ENCODE measurements around the gene CREBBP.

The CREBBP gene

DNA sequence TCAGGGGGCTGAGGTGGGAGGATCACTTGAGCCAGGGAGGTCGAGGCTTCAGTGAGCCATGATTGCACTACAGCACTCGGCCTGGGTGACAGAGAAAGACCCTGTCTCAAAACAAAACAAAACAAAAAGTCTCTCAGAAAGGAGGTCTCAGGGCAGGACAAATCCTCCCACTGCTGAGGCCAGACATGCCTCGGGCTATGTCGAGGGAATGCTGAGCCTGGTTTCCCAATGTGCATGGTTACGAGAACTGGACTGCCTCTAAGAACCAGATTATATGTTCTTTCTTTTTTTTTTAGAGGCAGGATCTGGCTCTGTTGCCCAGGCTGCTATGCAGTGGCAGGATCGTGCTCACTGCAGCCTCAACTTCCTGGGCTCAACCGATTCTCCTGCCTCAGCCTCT is 190.8 kb downstream of the CREBBP start:
- H3K23ac ChIP-seq (ENCODE audit: low read length), result no peak overlapping the region
- H3K4me1 ChIP-seq (ENCODE audit: control insufficient read depth in 1 of 2, insufficient read depth in 2 of 2, low read length in 2 of 2), result peaks cover 4 to 7% of the 10 kb centered on the region in 2 experiments
- H3K36me3 ChIP-seq (ENCODE audit: control insufficient read depth in 1 of 2, insufficient read depth in 2 of 2, low read length in 2 of 2), result peaks cover 24 to 26% of the 10 kb centered on the region in 2 experiments
- DNase-seq, result peak; percentile 52 to 71
- no peaks in the 10 kb centered on the region for H3K79me2 ChIP-seq (ENCODE audit: control insufficient read depth, insufficient read depth, low read length, poor library complexity)
- no peak overlapping the region for H4K91ac ChIP-seq (ENCODE audit: low read depth, low read length)
- H3K18ac ChIP-seq (ENCODE audit: low read length), result peak overlapping the region; percentile 32
- H3K9me3 ChIP-seq (ENCODE audit: insufficient read depth, low read depth, low read length), result no peaks in the 10 kb centered on the region
- H3K27me3 ChIP-seq (ENCODE audit: insufficient read depth, low read length), result no peaks in the 10 kb centered on the region
- H3K9ac ChIP-seq (ENCODE audit: low read length), result no peak overlapping the region
- no peak overlapping the region for H2BK5ac ChIP-seq (ENCODE audit: low read depth, low read length, poor library complexity)
- H3K4me2 ChIP-seq (ENCODE audit: low read length), result no peak overlapping the region
- H3K79me1 ChIP-seq (ENCODE audit: low read length), result no peaks in the 10 kb centered on the region
- peak overlapping the region; percentile 21 for H3K27ac ChIP-seq (ENCODE audit: low read depth, low read length)
- no peak overlapping the region for H3K14ac ChIP-seq (ENCODE audit: low read length)
- no peak overlapping the region for H3K4ac ChIP-seq (ENCODE audit: low read depth, low read length)
- no peak overlapping the region for H4K12ac ChIP-seq (ENCODE audit: low read depth, low read length)
- H3K4me3 ChIP-seq (ENCODE audit: low read depth, low read length), result no peak overlapping the region
- no peak overlapping the region for H2BK120ac ChIP-seq (ENCODE audit: insufficient read depth, low read length, poor library complexity)
- no peak overlapping the region for H2AK5ac ChIP-seq (ENCODE audit: low read length)
- WGBS (ENCODE audit: extremely low coverage, insufficient coverage, insufficient read length), result no CpG with 5 or more reads among the region's 7 CpGs
- H4K8ac ChIP-seq (ENCODE audit: low read depth, low read length), result peak overlapping the region; percentile 47
- H2AFZ ChIP-seq (ENCODE audit: insufficient read depth, low read length, poor library complexity), result no peak overlapping the region
- H2BK12ac ChIP-seq (ENCODE audit: low read length), result no peak overlapping the region

DNA sequence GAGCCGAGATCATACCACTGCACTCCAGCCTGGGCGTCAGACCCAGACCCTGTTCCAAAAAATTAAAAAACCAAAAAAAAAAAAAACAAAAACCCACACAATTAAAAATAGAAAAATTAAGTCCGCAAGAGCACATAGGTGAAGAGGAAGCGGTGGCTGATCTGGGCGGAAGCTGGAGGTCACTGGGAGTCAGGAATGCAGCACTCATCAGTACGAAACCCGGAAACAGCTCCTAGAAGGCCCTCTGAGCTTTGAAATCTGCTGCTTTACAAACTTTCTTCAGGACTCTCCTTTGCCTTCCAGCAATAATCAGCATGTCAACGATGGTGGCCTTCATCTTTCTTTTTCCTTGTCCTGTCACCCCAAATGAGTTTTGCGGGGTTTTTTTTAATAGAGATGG is 192.7 kb downstream of the CREBBP start:
- no peak overlapping the region for H3K9ac ChIP-seq (ENCODE audit: low read length)
- H4K12ac ChIP-seq (ENCODE audit: low read depth, low read length), result no peak overlapping the region
- no peak overlapping the region for H2BK5ac ChIP-seq (ENCODE audit: low read depth, low read length, poor library complexity)
- no peak overlapping the region for H2BK12ac ChIP-seq (ENCODE audit: low read length)
- H3K4me3 ChIP-seq (ENCODE audit: low read depth, low read length), result no peak overlapping the region
- H3K27me3 ChIP-seq (ENCODE audit: insufficient read depth, low read length), result no peaks in the 10 kb centered on the region
- no peak overlapping the region for H3K4me2 ChIP-seq (ENCODE audit: low read length)
- H4K91ac ChIP-seq (ENCODE audit: low read depth, low read length), result no peak overlapping the region
- no peak overlapping the region for H2BK120ac ChIP-seq (ENCODE audit: insufficient read depth, low read length, poor library complexity)
- H4K8ac ChIP-seq (ENCODE audit: low read depth, low read length), result no peak overlapping the region
- H3K79me1 ChIP-seq (ENCODE audit: low read length), result no peaks in the 10 kb centered on the region
- no peak overlapping the region for H3K27ac ChIP-seq (ENCODE audit: low read depth, low read length)
- no peak for DNase-seq
- no peaks in the 10 kb centered on the region for H3K79me2 ChIP-seq (ENCODE audit: control insufficient read depth, insufficient read depth, low read length, poor library complexity)
- no peak overlapping the region for H3K4ac ChIP-seq (ENCODE audit: low read depth, low read length)
- peaks cover 27 to 29% of the 10 kb centered on the region in 2 experiments for H3K36me3 ChIP-seq (ENCODE audit: control insufficient read depth in 1 of 2, insufficient read depth in 2 of 2, low read length in 2 of 2)
- H3K14ac ChIP-seq (ENCODE audit: low read length), result no peak overlapping the region
- no peak overlapping the region for H3K18ac ChIP-seq (ENCODE audit: low read length)
- H2AFZ ChIP-seq (ENCODE audit: insufficient read depth, low read length, poor library complexity), result no peak overlapping the region
- WGBS (ENCODE audit: extremely low coverage, insufficient coverage, insufficient read length), result no CpG with 5 or more reads among the region's 9 CpGs
- peaks cover 4 to 7% of the 10 kb centered on the region in 2 experiments for H3K4me1 ChIP-seq (ENCODE audit: control insufficient read depth in 1 of 2, insufficient read depth in 2 of 2, low read length in 2 of 2)
- no peaks in the 10 kb centered on the region for H3K9me3 ChIP-seq (ENCODE audit: insufficient read depth, low read depth, low read length)
- H2AK5ac ChIP-seq (ENCODE audit: low read length), result no peak overlapping the region
- no peak overlapping the region for H3K23ac ChIP-seq (ENCODE audit: low read length)

DNA sequence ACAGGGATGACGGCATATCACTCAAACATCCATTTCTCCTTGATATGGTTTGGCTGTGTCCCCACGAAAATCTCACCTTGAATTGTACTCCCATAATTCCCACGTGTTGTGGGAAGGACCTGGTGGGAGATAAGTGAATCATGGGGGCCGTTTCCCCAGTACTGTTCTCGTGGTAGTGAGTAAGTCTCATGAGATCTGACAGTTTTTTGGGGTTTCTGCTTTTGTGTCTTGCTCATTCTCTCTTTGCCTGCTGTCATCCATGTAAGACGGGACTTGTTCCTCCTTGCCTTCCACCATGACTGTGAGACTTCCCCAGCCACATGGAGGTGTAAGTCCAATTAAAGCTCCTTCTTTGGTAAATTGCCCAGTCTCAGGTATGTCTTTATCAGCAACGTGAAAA is 193.5 kb downstream of the CREBBP start:
- Histone ChIP-seq H3K36me3 (ENCODE audit: control insufficient read depth in 1 of 2, insufficient read depth in 2 of 2, low read length in 2 of 2) (peaks cover 32 to 34% of the 10 kb centered on the region in 2 experiments), H3K4me3 (ENCODE audit: low read depth, low read length) (no peak overlapping the region), H2AFZ (ENCODE audit: insufficient read depth, low read length, poor library complexity) (no peak overlapping the region), H3K4me2 (ENCODE audit: low read length) (no peak overlapping the region), H3K79me1 (ENCODE audit: low read length) (no peaks in the 10 kb centered on the region), H2BK5ac (ENCODE audit: low read depth, low read length, poor library complexity) (no peak overlapping the region), H2BK12ac (ENCODE audit: low read length) (no peak overlapping the region), H4K12ac (ENCODE audit: low read depth, low read length) (no peak overlapping the region), H3K14ac (ENCODE audit: low read length) (no peak overlapping the region), H3K79me2 (ENCODE audit: control insufficient read depth, insufficient read depth, low read length, poor library complexity) (no peaks in the 10 kb centered on the region), H3K9me3 (ENCODE audit: insufficient read depth, low read depth, low read length) (no peaks in the 10 kb centered on the region), H2BK120ac (ENCODE audit: insufficient read depth, low read length, poor library complexity) (no peak overlapping the region), H3K27ac (ENCODE audit: low read depth, low read length) (no peak overlapping the region), H4K8ac (ENCODE audit: low read depth, low read length) (no peak overlapping the region), H3K9ac (ENCODE audit: low read length) (no peak overlapping the region), H4K91ac (ENCODE audit: low read depth, low read length) (no peak overlapping the region), H3K4me1 (ENCODE audit: control insufficient read depth in 1 of 2, insufficient read depth in 2 of 2, low read length in 2 of 2) (peaks cover 4 to 7% of the 10 kb centered on the region in 2 experiments), H3K27me3 (ENCODE audit: insufficient read depth, low read length) (no peaks in the 10 kb centered on the region), H2AK5ac (ENCODE audit: low read length) (no peak overlapping the region), H3K18ac (ENCODE audit: low read length) (no peak overlapping the region), H3K23ac (ENCODE audit: low read length) (no peak overlapping the region), H3K4ac (ENCODE audit: low read depth, low read length) (no peak overlapping the region)
- no peak for DNase-seq
- WGBS (ENCODE audit: extremely low coverage, insufficient coverage, insufficient read length), result no CpG with 5 or more reads among the region's 7 CpGs

DNA sequence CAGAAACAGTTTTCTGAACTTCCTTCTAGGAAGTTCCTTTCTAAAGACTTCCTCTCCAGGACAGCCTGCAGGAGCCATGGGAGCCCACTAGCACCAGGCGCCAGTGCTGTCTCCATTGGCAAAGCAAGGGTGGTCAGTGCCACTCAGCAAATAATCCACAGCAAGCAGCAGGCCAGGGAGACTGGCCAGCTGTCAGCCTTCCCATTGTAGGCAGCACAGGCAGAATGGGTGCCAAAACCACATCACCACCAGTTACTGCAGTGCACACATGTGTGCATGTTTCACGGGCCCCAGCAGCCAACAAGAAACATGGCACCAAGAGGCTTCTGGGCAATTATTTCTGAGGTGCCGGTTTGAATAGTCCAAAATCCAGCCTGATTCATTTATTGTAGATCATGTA is 199.3 kb downstream of the CREBBP start:
- WGBS (ENCODE audit: extremely low coverage, insufficient coverage, insufficient read length), result no CpG with 5 or more reads among the region's 3 CpGs

More for the DNA sequence above, 199.3 kb downstream of the CREBBP start:
- no peak overlapping the region for H3K18ac ChIP-seq (ENCODE audit: low read length)
- no peak overlapping the region for H2BK120ac ChIP-seq (ENCODE audit: insufficient read depth, low read length, poor library complexity)
- no peak overlapping the region for H2BK5ac ChIP-seq (ENCODE audit: low read depth, low read length, poor library complexity)
- no peaks in the 10 kb centered on the region for H3K27me3 ChIP-seq (ENCODE audit: insufficient read depth, low read length)
- H3K79me1 ChIP-seq (ENCODE audit: low read length), result no peaks in the 10 kb centered on the region
- H3K14ac ChIP-seq (ENCODE audit: low read length), result no peak overlapping the region
- H2AFZ ChIP-seq (ENCODE audit: insufficient read depth, low read length, poor library complexity), result no peak overlapping the region
- H3K9ac ChIP-seq (ENCODE audit: low read length), result no peak overlapping the region
- no peak for DNase-seq
- H3K36me3 ChIP-seq (ENCODE audit: control insufficient read depth in 1 of 2, insufficient read depth in 2 of 2, low read length in 2 of 2), result peaks cover 44 to 51% of the 10 kb centered on the region in 2 experiments
- H4K12ac ChIP-seq (ENCODE audit: low read depth, low read length), result no peak overlapping the region
- H3K4me3 ChIP-seq (ENCODE audit: low read depth, low read length), result no peak overlapping the region
- no peaks in the 10 kb centered on the region for H3K9me3 ChIP-seq (ENCODE audit: insufficient read depth, low read depth, low read length)
- H2AK5ac ChIP-seq (ENCODE audit: low read length), result no peak overlapping the region
- H3K4ac ChIP-seq (ENCODE audit: low read depth, low read length), result no peak overlapping the region
- no peak overlapping the region for H2BK12ac ChIP-seq (ENCODE audit: low read length)
- peaks cover 6% of the 10 kb centered on the region in 2 experiments for H3K4me1 ChIP-seq (ENCODE audit: control insufficient read depth in 1 of 2, insufficient read depth in 2 of 2, low read length in 2 of 2)
- no peak overlapping the region for H3K4me2 ChIP-seq (ENCODE audit: low read length)
- H4K8ac ChIP-seq (ENCODE audit: low read depth, low read length), result no peak overlapping the region
- H4K91ac ChIP-seq (ENCODE audit: low read depth, low read length), result no peak overlapping the region
- H3K79me2 ChIP-seq (ENCODE audit: control insufficient read depth, insufficient read depth, low read length, poor library complexity), result no peaks in the 10 kb centered on the region
- H3K27ac ChIP-seq (ENCODE audit: low read depth, low read length), result no peak overlapping the region
- no peak overlapping the region for H3K23ac ChIP-seq (ENCODE audit: low read length)
